ENCODE data around the gene AP2A2. TPM values are rescaled to one million over a fixed set of nuclear protein-coding genes. Genes with fewer than 3 reads are reported as not detected.
A peak's percentile ranks its signal among the peaks of the same experiment; 100 is the strongest.

The AP2A2 gene
- polyA plus RNA-seq, 3 donors: 5.7 to 61.0 (median 8.2) TPM

GRCh38 chr11:914747-915501, 10.7 kb upstream of the AP2A2 start:
- Histone ChIP-seq H4K20me1 (ENCODE audit: insufficient read depth, low read length) (no peaks in the 10 kb centered on the region), H3K79me2 (ENCODE audit: insufficient read depth, low read length) (peaks cover 7% of the 10 kb centered on the region), H3K4me1 (ENCODE audit: control insufficient read depth in 1 of 2, insufficient read depth in 2 of 2, low read length in 2 of 2) (peaks cover 15 to 41% of the 10 kb centered on the region in 2 donors), H3K4me3 (replicated peaks in 1 of 3; ENCODE audit: low read depth in 2 of 3, low read length in 3 of 3) (no peak overlapping the region), H3K27ac (ENCODE audit: low read depth in 1 of 2, low read length in 2 of 2) (no peak overlapping the region), H2AFZ (ENCODE audit: insufficient read depth, low read depth, low read length, poor library complexity, severe bottlenecking) (no peak overlapping the region), H3K36me3 (replicated peaks in 1 of 2; ENCODE audit: control insufficient read depth in 1 of 2, insufficient read depth in 2 of 2, low read length in 2 of 2) (no peaks in the 10 kb centered on the region), H3K9ac (ENCODE audit: insufficient read depth, low read length, poor library complexity, severe bottlenecking) (no peak overlapping the region), H3K4me2 (replicated peaks; ENCODE audit: extremely low read depth, low read length, poor library complexity, severe bottlenecking) (no peak overlapping the region), H3K9me3 (replicated peaks in 1 of 2; ENCODE audit: control insufficient read depth in 1 of 2, insufficient read depth in 1 of 2, low read length in 2 of 2) (no peaks in the 10 kb centered on the region), H3K27me3 (ENCODE audit: control insufficient read depth in 2 of 2, insufficient read depth in 2 of 2, low read length in 2 of 2) (no peaks in the 10 kb centered on the region)
- H3K4me3 Mint-ChIP-seq: no peak overlapping the region
- no peak for TF ChIP-seq CTCF (IDR thresholded peaks at IDR 0.05)
- H3K9me3 Mint-ChIP-seq: peaks cover 0 to 3% (median 0%) of the 10 kb centered on the region in 7 donors
- H3K4me1 Mint-ChIP-seq: peaks cover 28% of the 10 kb centered on the region
- H3K36me3 Mint-ChIP-seq: no peaks in the 10 kb centered on the region
- no peaks in the 10 kb centered on the region for H3K27me3 Mint-ChIP-seq (ENCODE audit: low read depth in 3 of 3)
- WGBS (ENCODE audit: insufficient coverage): 87% methylated on average over 14 of the region's 21 CpGs
- no peak overlapping the region for H3K27ac Mint-ChIP-seq
- DNase-seq: no peak
- intact Hi-C loops (cut with micrococcal nuclease): loop anchor here in 1 of 2 donors (5.0 kb wide), 1 partner anchor 68 kb away; no protein-coding TSS in a partner anchor

GRCh38 chr11:917426-917825, 8.2 kb upstream of the AP2A2 start:
- H2AFZ ChIP-seq (ENCODE audit: insufficient read depth, low read depth, low read length, poor library complexity, severe bottlenecking): no peak overlapping the region
- peaks cover 4 to 23% of the 10 kb centered on the region in 2 donors for H3K4me1 ChIP-seq (ENCODE audit: control insufficient read depth in 1 of 2, insufficient read depth in 2 of 2, low read length in 2 of 2)
- no peaks in the 10 kb centered on the region for H3K9me3 ChIP-seq (replicated peaks in 1 of 2; ENCODE audit: control insufficient read depth in 1 of 2, insufficient read depth in 1 of 2, low read length in 2 of 2)
- TF ChIP-seq CTCF (IDR thresholded peaks at IDR 0.05): no peak
- Mint-ChIP-seq H3K27me3 (ENCODE audit: low read depth in 3 of 3) (peaks cover 0 to 2% (median 0%) of the 10 kb centered on the region in 3 donors), H3K4me3 (no peak overlapping the region), H3K27ac (peak overlapping the region in 1 of 7 donors; percentile 13), H3K36me3 (no peaks in the 10 kb centered on the region), H3K4me1 (peaks cover 18% of the 10 kb centered on the region), H3K9me3 (peaks cover 0 to 3% (median 0%) of the 10 kb centered on the region in 7 donors)
- no peaks in the 10 kb centered on the region for H3K36me3 ChIP-seq (replicated peaks in 1 of 2; ENCODE audit: control insufficient read depth in 1 of 2, insufficient read depth in 2 of 2, low read length in 2 of 2)
- H3K27me3 ChIP-seq (ENCODE audit: control insufficient read depth in 2 of 2, insufficient read depth in 2 of 2, low read length in 2 of 2): no peaks in the 10 kb centered on the region
- intact Hi-C loops (cut with micrococcal nuclease): loop anchor here in 1 of 2 donors (5.0 kb wide), 1 partner anchor 70 kb away; no protein-coding TSS in a partner anchor
- H3K4me3 ChIP-seq (replicated peaks in 1 of 3; ENCODE audit: low read depth in 2 of 3, low read length in 3 of 3): no peak overlapping the region
- H3K27ac ChIP-seq (ENCODE audit: low read depth in 1 of 2, low read length in 2 of 2): no peak overlapping the region
- H3K79me2 ChIP-seq (ENCODE audit: insufficient read depth, low read length): no peaks in the 10 kb centered on the region
- no peaks in the 10 kb centered on the region for H4K20me1 ChIP-seq (ENCODE audit: insufficient read depth, low read length)
- 87% methylated on average over 5 of the region's 8 CpGs for WGBS (ENCODE audit: insufficient coverage)
- H3K4me2 ChIP-seq (replicated peaks; ENCODE audit: extremely low read depth, low read length, poor library complexity, severe bottlenecking): no peak overlapping the region
- DNase-seq: no peak
- no peak overlapping the region for H3K9ac ChIP-seq (ENCODE audit: insufficient read depth, low read length, poor library complexity, severe bottlenecking)

Measured in CD14-positive monocyte (primary cell).